ACC112 (cell line): Measurements from ENCODE around the gene FGGY.

ENCODE experiments used
- H2AFZ ChIP-seq: fragments of 200-600 bp; sonication (generic); one replicate; pipeline ENCODE4 v1.6.0; 2017; ENCODE audit warnings: antibody characterized with exemption, low read length; ENCODE audit not compliant: unreplicated experiment
- H3K27ac ChIP-seq: fragments of 200-600 bp; sonication (generic); 2 replicates; pipeline ENCODE4 v1.5.1; 2014; ENCODE audit warnings: low read depth, mild to moderate bottlenecking, antibody characterized with exemption, low read length, moderate library complexity
- H3K27me3 ChIP-seq: fragments of 200-600 bp; sonication (generic); 2 replicates; pipeline ENCODE4 v1.6.1; 2014; ENCODE audit warnings: mild to moderate bottlenecking, antibody characterized with exemption, low read length, moderate library complexity, mixed read lengths; ENCODE audit not compliant: insufficient read depth
- H3K36me3 ChIP-seq: fragments of 200-600 bp; sonication (generic); 2 replicates; pipeline ENCODE4 v1.6.1; 2016; ENCODE audit warnings: mild to moderate bottlenecking, antibody characterized with exemption, low read length, moderate library complexity, mixed read lengths; ENCODE audit not compliant: insufficient read depth
- H3K4me1 ChIP-seq: fragments of 200-600 bp; sonication (generic); one replicate; pipeline ENCODE4 v1.6.1; 2016; ENCODE audit warnings: low read length, mixed read lengths; ENCODE audit not compliant: insufficient read depth, unreplicated experiment, control insufficient read depth
- H3K4me3 ChIP-seq: fragments of 200-600 bp; sonication (generic); 2 replicates; pipeline ENCODE4 v1.5.1; 2014; ENCODE audit warnings: mild to moderate bottlenecking, low read depth, low read length
- H3K79me2 ChIP-seq: fragments of 200-600 bp; sonication (generic); one replicate; pipeline ENCODE4 v1.6.0; 2016; ENCODE audit warnings: low read length; ENCODE audit not compliant: control insufficient read depth, unreplicated experiment, insufficient read depth

FGGY gene

DNA sequence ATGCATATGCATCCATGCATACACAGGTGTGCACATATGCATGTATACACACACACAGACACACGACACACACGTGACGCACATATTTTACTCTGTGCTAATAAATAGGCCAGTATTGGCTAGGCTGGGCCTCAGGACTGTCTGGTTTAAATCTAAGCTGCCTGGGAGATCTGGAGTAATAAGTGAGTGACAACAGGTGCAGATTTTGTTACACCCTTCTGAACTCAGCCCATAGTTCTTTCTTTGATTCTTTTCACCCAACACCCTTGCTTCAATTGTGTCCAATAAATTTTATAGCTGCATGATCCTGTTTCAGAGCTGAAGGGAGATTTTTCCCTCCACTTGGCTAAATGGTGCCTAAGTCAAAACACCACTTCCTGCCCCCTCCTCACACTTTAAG, 132.8 kb downstream of the FGGY start:
- Histone ChIP-seq H3K36me3 (no peaks in the 10 kb centered on the region), H3K79me2 (no peaks in the 10 kb centered on the region), H3K4me3 (no peak overlapping the region), H3K27me3 (no peaks in the 10 kb centered on the region), H3K4me1 (peaks cover 26% of the 10 kb centered on the region), H2AFZ (no peak overlapping the region), H3K27ac (no peak overlapping the region)

DNA sequence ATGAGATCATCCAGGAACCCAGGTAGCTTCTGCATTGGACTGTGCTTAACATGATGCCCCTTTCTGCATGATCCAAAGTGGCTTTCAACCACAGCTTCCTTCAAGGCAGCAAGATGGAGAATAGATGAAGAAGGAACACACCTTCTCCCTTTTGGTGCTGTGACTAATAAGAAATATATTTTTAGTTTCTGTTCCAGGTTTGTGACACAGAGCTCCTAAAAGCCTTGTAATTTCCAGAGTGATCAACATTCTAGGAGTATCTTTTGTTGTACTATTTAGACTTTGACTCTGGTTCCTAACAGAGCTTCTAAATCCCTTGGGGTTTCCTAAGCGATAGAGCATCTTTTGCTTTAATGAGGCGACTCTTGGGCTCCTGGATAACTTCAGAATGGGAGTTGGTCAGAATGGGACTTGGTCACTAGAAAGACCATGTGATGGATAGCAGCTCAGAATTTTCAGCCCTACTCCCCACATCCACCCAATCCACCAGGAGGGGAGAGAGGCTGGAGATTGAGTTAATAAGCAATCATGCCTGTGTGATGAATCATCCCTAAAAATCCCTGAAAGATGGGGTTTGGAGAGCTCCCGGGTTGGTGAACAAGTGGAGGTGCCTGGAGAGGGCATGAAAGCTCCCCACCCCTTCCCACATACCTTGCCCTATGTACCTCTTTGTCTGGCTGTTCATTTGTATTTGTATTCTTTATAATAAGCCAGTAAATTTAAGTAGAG, 134.8 kb downstream of the FGGY start:
- no peaks in the 10 kb centered on the region for H3K27me3 ChIP-seq
- no peak overlapping the region for H2AFZ ChIP-seq
- H3K36me3 ChIP-seq, result no peaks in the 10 kb centered on the region
- no peak overlapping the region for H3K4me3 ChIP-seq
- peaks cover 29% of the 10 kb centered on the region for H3K4me1 ChIP-seq
- no peaks in the 10 kb centered on the region for H3K79me2 ChIP-seq
- no peak overlapping the region for H3K27ac ChIP-seq

DNA sequence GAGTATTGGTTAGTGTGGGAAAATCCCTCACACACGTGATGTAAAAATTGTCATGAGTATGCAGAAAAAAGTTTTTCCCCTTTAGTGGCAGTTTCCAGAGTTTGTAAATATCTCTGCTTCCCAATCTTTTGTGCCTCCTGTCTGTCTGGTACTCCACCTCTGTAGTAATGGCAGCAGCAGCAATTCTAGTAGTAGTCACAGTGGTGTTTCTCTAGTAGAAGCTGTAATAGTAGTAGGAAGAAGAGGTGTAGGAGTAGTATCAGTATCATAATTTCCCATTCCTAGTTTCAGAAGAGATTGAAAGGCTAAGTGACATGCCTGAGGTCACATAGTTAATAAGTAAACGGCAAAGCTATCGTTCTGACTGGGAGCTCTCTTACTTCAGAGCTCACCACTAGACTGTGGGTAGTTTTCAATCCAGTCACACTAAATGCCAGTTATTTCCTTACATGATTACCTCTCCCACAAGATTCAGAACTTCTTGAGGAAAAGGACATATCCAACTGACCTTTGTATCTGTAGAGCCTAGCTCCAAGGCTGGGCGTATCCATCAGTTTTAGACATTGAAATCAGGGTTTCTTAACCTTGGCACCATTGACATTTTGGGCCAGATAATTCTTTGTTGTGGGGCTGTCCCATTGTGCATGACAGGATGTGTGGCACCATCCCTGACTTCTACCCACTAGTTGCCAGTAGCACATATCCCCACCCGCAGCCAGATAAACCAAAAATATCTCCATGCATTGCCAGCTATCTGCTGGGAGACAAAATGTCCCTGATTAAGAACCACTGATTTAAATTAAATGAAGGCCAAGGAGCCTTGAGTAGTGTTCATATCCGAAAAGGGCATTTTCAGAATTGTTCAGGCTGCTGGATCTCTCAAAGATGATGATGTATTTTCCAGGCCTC, 135.9 kb downstream of the FGGY start:
- H3K4me3 ChIP-seq, result no peak overlapping the region

DNA sequence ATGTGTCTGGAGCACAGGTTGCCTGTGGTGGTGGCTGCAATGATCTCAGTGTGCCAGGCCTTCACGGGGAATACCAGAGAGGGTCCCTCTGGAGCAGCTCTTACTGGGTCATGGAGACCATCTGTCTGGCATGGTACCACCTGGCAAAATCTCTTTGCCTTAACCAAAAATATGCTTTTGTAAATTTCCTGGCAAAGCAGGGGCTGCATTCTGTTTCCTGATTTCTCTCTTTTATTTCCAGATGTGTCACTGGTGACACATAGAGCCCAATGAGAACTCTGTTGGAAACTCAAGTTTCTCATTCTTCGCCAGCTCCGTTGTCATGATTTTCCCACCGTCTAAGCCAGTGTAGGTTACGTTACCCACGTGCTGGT, 136.5 kb downstream of the FGGY start:
- Histone ChIP-seq H3K4me1 (peaks cover 29% of the 10 kb centered on the region), H3K27me3 (no peaks in the 10 kb centered on the region), H3K27ac (no peak overlapping the region), H3K79me2 (no peaks in the 10 kb centered on the region), H3K36me3 (no peaks in the 10 kb centered on the region), H2AFZ (no peak overlapping the region), H3K4me3 (no peak overlapping the region)

More for the DNA sequence above, 135.9 kb downstream of the FGGY start:
- H3K27ac ChIP-seq, result no peak overlapping the region
- no peaks in the 10 kb centered on the region for H3K27me3 ChIP-seq
- peaks cover 29% of the 10 kb centered on the region for H3K4me1 ChIP-seq
- no peak overlapping the region for H2AFZ ChIP-seq
- H3K79me2 ChIP-seq, result no peaks in the 10 kb centered on the region
- H3K36me3 ChIP-seq, result no peaks in the 10 kb centered on the region

DNA sequence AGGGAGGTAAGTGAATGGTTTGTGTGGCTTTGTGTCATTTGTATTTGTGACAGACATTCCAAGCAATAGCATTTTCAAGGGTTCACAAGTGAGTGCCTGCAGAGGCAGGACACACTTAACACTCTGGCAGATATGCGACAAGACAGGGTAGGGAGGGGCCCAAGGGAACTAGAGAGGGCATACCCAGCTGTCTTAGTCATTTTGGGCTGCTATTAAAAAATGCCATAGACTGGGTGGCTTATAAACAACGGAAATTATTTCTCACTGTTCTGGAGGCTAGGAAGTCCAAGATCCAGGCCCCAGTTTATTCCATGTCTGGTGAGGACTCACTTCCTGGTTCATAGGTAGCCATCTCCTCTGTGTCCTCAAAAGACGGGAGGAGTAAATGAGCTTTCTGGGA, 137.4 kb downstream of the FGGY start:
- Histone ChIP-seq H3K36me3 (no peaks in the 10 kb centered on the region), H3K4me3 (no peak overlapping the region), H2AFZ (no peak overlapping the region), H3K79me2 (no peaks in the 10 kb centered on the region), H3K27ac (peak overlapping the region; percentile 39), H3K4me1 (peaks cover 29% of the 10 kb centered on the region), H3K27me3 (no peaks in the 10 kb centered on the region)

DNA sequence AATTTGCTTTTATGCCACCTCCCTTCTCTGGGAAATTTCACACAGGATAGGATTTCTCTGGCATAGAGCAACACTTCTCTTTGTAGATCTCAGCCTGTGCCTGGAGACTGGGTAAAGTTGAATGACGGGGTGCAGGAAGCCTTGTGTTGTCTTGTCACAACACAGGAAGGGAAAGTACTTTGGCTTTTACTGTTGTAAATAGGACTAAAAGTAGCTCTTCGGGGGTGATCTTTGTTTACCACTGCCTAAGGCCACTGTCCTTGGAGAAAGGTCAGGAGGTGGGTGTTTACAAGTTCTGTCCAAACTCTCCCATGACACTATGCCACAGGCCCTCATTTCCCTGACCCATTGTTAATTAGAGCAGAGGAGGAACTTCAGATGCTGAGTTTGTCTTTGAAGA, 139.7 kb downstream of the FGGY start:
- Histone ChIP-seq H2AFZ (no peak overlapping the region), H3K27me3 (no peaks in the 10 kb centered on the region), H3K36me3 (no peaks in the 10 kb centered on the region), H3K4me3 (no peak overlapping the region), H3K27ac (no peak overlapping the region), H3K4me1 (peaks cover 24% of the 10 kb centered on the region), H3K79me2 (no peaks in the 10 kb centered on the region)

DNA sequence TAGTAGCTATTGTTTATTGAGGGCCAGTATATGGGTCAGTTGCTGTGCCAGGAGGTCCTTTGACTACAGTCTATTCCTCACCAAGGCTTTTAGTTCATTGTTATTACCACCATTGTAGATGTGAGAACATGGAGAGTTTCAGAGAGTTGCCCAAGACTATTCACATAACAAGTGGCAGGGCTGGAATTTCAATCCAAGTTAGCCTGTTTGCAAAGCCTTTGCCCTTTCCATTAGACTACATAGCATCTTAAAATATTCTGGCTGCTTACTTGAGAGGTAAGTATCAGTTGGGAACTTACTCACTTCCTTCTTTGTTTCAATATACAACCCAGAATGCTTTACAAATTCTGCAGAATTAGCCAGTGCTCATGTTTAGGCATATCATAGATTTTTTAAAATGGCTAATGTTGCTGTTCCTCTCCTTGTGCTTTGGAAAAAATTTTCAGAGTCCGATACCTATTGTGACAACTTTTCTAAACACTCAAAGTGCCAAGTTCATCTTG, 141.2 kb downstream of the FGGY start:
- peaks cover 18% of the 10 kb centered on the region for H3K4me1 ChIP-seq
- no peak overlapping the region for H3K4me3 ChIP-seq
- no peaks in the 10 kb centered on the region for H3K27me3 ChIP-seq
- H3K27ac ChIP-seq, result no peak overlapping the region
- H3K79me2 ChIP-seq, result no peaks in the 10 kb centered on the region
- H3K36me3 ChIP-seq, result no peaks in the 10 kb centered on the region
- no peak overlapping the region for H2AFZ ChIP-seq

DNA sequence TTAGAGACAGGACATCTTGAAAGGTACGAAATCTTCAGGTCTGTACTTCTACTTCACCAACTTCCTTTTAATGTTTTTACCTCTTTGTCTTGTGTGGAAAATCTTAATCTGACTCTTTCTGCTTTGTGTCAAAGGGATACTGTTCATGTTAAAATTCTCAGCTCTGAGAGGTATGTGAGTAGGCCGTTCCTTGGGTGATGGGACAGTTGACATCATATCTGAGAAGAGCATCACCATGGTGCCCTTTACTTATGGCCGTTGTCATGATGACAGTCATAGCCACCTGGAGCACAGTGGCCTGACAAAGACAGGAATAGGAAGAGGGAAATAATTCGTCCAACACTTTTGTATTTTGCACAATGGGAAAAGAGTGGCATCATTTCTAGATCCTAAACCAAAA, 145.6 kb downstream of the FGGY start:
- Histone ChIP-seq H2AFZ (no peak overlapping the region), H3K27ac (no peak overlapping the region), H3K4me1 (peaks cover 38% of the 10 kb centered on the region), H3K4me3 (no peak overlapping the region), H3K79me2 (no peaks in the 10 kb centered on the region), H3K36me3 (no peaks in the 10 kb centered on the region), H3K27me3 (no peaks in the 10 kb centered on the region)

DNA sequence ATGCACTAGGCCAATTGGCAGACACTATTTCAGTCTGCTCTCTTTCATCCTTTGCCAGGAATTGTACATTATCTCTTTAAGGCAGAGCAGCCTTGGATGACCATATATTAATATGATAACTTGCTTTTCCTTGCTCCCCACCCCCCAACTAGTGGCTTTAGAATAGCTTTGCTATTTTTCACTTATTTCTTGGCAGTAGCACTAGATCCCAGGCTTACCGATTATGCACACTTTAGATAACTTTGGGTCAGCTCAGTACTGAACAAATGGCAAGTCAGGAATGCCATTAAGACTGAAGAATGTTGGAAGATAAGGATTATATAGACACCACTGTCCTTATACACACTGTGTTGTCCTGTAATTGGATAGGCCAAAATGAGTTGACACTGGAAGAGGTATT, 146.4 kb downstream of the FGGY start:
- no peaks in the 10 kb centered on the region for H3K27me3 ChIP-seq
- H3K79me2 ChIP-seq, result no peaks in the 10 kb centered on the region
- H2AFZ ChIP-seq, result no peak overlapping the region
- peaks cover 38% of the 10 kb centered on the region for H3K4me1 ChIP-seq
- H3K27ac ChIP-seq, result no peak overlapping the region
- no peak overlapping the region for H3K4me3 ChIP-seq
- H3K36me3 ChIP-seq, result no peaks in the 10 kb centered on the region

DNA sequence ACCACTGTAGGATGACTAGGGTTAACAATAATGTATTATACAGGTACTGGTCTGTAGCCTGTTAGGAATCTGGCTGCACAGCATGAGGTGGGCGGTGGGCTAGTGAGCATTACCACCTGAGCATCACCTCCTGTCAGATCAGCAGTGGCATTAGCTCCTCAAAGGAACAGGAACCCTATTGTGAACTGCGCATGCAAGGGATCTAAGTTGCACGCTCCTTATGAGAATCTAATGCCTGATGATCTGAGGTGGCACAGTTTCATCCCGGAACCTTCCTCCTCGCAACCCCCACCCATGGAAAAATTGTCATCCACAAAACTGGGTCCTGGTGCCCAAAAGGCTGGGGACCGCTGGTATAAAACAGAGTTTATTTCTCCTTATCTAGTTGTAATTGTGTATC, 147.6 kb downstream of the FGGY start:
- H3K79me2 ChIP-seq, result no peaks in the 10 kb centered on the region
- H2AFZ ChIP-seq, result no peak overlapping the region
- peaks cover 38% of the 10 kb centered on the region for H3K4me1 ChIP-seq
- H3K36me3 ChIP-seq, result no peaks in the 10 kb centered on the region
- H3K27ac ChIP-seq, result no peak overlapping the region
- no peak overlapping the region for H3K4me3 ChIP-seq
- no peaks in the 10 kb centered on the region for H3K27me3 ChIP-seq

DNA sequence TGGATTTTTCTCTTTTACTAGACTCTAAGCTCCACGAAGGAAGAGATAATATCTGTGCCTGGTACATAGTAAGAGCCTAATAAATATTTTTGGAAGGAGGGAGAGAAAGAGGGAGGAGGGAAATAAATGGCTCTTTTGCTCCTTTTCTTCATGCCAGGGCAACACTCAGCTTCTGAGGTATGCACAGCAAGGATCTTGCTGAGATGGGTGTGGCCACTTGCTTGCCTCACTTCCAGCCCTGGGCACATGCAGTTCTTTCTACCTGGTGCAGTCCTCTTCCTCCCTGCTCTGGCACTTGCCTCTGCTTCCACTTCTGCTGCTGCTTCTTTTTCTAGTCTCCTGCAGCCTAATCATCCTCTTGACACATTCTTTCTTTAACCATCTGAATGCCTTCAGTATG, 148.1 kb downstream of the FGGY start:
- Histone ChIP-seq H3K27ac (peak overlapping the region; percentile 58), H3K4me1 (peaks cover 38% of the 10 kb centered on the region), H3K27me3 (no peaks in the 10 kb centered on the region), H3K4me3 (no peak overlapping the region), H2AFZ (peak overlapping the region; percentile 25), H3K36me3 (no peaks in the 10 kb centered on the region), H3K79me2 (no peaks in the 10 kb centered on the region)
